HFF-Myc (cell line): ENCODE data around the gene ARHGEF40.

ENCODE experiments used
- DNase-seq: peaks from one replicate; pipeline ENCODE4 v3.0.0-alpha.2; 2011; ENCODE audit warnings: low read depth; ENCODE audit errors: extremely low read depth
- H3K4me3 ChIP-seq: replicated peaks from 2 replicates; pipeline ENCODE4 v1.5.1; 2011; ENCODE audit warnings: low read depth, mild to moderate bottlenecking, control low read depth, low read length
- CTCF ChIP-seq: IDR thresholded peaks from 2 replicates; pipeline ENCODE4 v1.5.1; 2012; ENCODE audit warnings: mild to moderate bottlenecking, low read depth, low read length, control low read depth; ENCODE audit errors: missing control alignments

The ARHGEF40 gene

GRCh38 chr14:21095430-21096205 is 25.5 kb downstream of the ARHGEF40 start:
- no peak for DNase-seq
- no peak overlapping the region for H3K4me3 ChIP-seq
- TF ChIP-seq CTCF = no peak

GRCh38 chr14:21096438-21096837 is 26.3 kb downstream of the ARHGEF40 start:
- no peak for DNase-seq
- no peak for TF ChIP-seq CTCF
- no peak overlapping the region for H3K4me3 ChIP-seq

- peak overlapping the region; percentile 50 for H3K4me3 ChIP-seq
- no peak for TF ChIP-seq CTCF
- no peak for DNase-seq
These were observed 27.0 kb downstream of the ARHGEF40 start for GRCh38 chr14:21096978-21097635.

- no peak for DNase-seq
- peak overlapping the region; percentile 50 for H3K4me3 ChIP-seq
- no peak for TF ChIP-seq CTCF
These were observed 27.6 kb downstream of the ARHGEF40 start for GRCh38 chr14:21097636-21098075.

- TF ChIP-seq CTCF = no peak
- DNase-seq = no peak
- H3K4me3 ChIP-seq = peak within 1 kb of the TSS; percentile 50
These were observed 28.2 kb downstream of the ARHGEF40 start, which contains the start of gene ZNF219 for GRCh38 chr14:21098076-21098891. ZNF219 (minus strand) TSS chr14:21098655; CDS start chr14:21093591, 5,064 bp downstream.

GRCh38 chr14:21098892-21099595 is 28.9 kb downstream of the ARHGEF40 start:
- H3K4me3 ChIP-seq = peak overlapping the region; percentile 50
- TF ChIP-seq CTCF = no peak
- DNase-seq = no peak
